HG02973 (cell line): ENCODE results near the gene ADAMTS17.

Source experiments
- ATAC-seq: cut with Tn5 transposase; IDR thresholded peaks from one replicate; pipeline ENCODE4 v1.9.1; 2021; ENCODE audit warnings: moderate library complexity; ENCODE audit not compliant: unreplicated experiment

ADAMTS17 gene

GRCh38 chr15:100008258-100008657, 333.5 kb downstream of the ADAMTS17 start:
- ATAC-seq = no peak

GRCh38 chr15:100007609-100008008, 334.2 kb downstream of the ADAMTS17 start:
- ATAC-seq = no peak

- no peak for ATAC-seq
These were observed 336.1 kb downstream of the ADAMTS17 start for GRCh38 chr15:100005715-100006114.

- no peak for ATAC-seq
These were observed 336.8 kb downstream of the ADAMTS17 start for GRCh38 chr15:100005013-100005412.

GRCh38 chr15:100002787-100003536, 338.8 kb downstream of the ADAMTS17 start:
- ATAC-seq = no peak

GRCh38 chr15:100002086-100002620, 339.6 kb downstream of the ADAMTS17 start:
- no peak for ATAC-seq

GRCh38 chr15:100001405-100001804, 340.4 kb downstream of the ADAMTS17 start:
- ATAC-seq = no peak

GRCh38 chr15:99999282-100000070, 342.3 kb downstream of the ADAMTS17 start:
- ATAC-seq = no peak

- no peak for ATAC-seq
These were observed 343.1 kb downstream of the ADAMTS17 start for GRCh38 chr15:99998661-99999101.

- ATAC-seq = no peak
These were observed 344.6 kb downstream of the ADAMTS17 start for GRCh38 chr15:99997112-99997651.

GRCh38 chr15:99996660-99997059, 345.1 kb downstream of the ADAMTS17 start:
- ATAC-seq = no peak

GRCh38 chr15:99995543-99995942, 346.2 kb downstream of the ADAMTS17 start:
- ATAC-seq = no peak

GRCh38 chr15:99994849-99995248, 346.9 kb downstream of the ADAMTS17 start:
- ATAC-seq = no peak

GRCh38 chr15:99993681-99994131, 348.1 kb downstream of the ADAMTS17 start:
- ATAC-seq = no peak

- no peak for ATAC-seq
These were observed 348.5 kb downstream of the ADAMTS17 start for GRCh38 chr15:99993262-99993661.

GRCh38 chr15:99992611-99993231, 349.1 kb downstream of the ADAMTS17 start:
- no peak for ATAC-seq

- ATAC-seq = no peak
These were observed 352.7 kb downstream of the ADAMTS17 start for GRCh38 chr15:99989095-99989494.

- ATAC-seq = no peak
These were observed 354.1 kb downstream of the ADAMTS17 start for GRCh38 chr15:99987701-99988100.

GRCh38 chr15:99987119-99987506, 354.7 kb downstream of the ADAMTS17 start:
- ATAC-seq = no peak

GRCh38 chr15:99986297-99987118, 355.3 kb downstream of the ADAMTS17 start:
- ATAC-seq = no peak
